NCI-H1417 treated with DMSO at 0.1 percent for 48 hours (cell line): ENCODE data around the gene MTMR3.

Experiments used
- DNase-seq: peaks from one replicate; lab custom pipeline; 2025; lab: John Stamatoyannopoulos, UW

MTMR3 gene

GRCh38 chr22:30004101-30004500 lies 121.1 kb downstream of the MTMR3 start:
- DNase-seq = no peak

- no peak for DNase-seq
These were observed 121.7 kb downstream of the MTMR3 start for GRCh38 chr22:30004694-30005093.

GRCh38 chr22:30005213-30005857 lies 122.4 kb downstream of the MTMR3 start:
- DNase-seq = peak; percentile 24

- no peak for DNase-seq
These were observed 124.4 kb downstream of the MTMR3 start for GRCh38 chr22:30007361-30007760.

GRCh38 chr22:30008401-30008800 lies 125.4 kb downstream of the MTMR3 start:
- no peak for DNase-seq

GRCh38 chr22:30009478-30009877 lies 126.5 kb downstream of the MTMR3 start:
- DNase-seq = no peak

GRCh38 chr22:30010789-30011405 lies 127.9 kb downstream of the MTMR3 start:
- no peak for DNase-seq

- no peak for DNase-seq
These were observed 130.2 kb downstream of the MTMR3 start for GRCh38 chr22:30013201-30013600.

GRCh38 chr22:30014244-30014643 lies 131.3 kb downstream of the MTMR3 start:
- no peak for DNase-seq

GRCh38 chr22:30015229-30015797 lies 132.3 kb downstream of the MTMR3 start:
- DNase-seq = no peak

- no peak for DNase-seq
These were observed 132.9 kb downstream of the MTMR3 start for GRCh38 chr22:30015846-30016245.

- DNase-seq = no peak
These were observed 133.6 kb downstream of the MTMR3 start for GRCh38 chr22:30016596-30016995.

GRCh38 chr22:30017375-30018223 lies 134.6 kb downstream of the MTMR3 start:
- DNase-seq = no peak

GRCh38 chr22:30020511-30020910 lies 137.5 kb downstream of the MTMR3 start:
- no peak for DNase-seq

- no peak for DNase-seq
These were observed 138.4 kb downstream of the MTMR3 start for GRCh38 chr22:30021338-30021737.

GRCh38 chr22:30021881-30022619 lies 139.1 kb downstream of the MTMR3 start:
- no peak for DNase-seq

GRCh38 chr22:30023099-30023660 lies 140.2 kb downstream of the MTMR3 start:
- DNase-seq = no peak

- no peak for DNase-seq
These were observed 141.3 kb downstream of the MTMR3 start for GRCh38 chr22:30024231-30024630.

GRCh38 chr22:30025221-30025620 lies 142.2 kb downstream of the MTMR3 start:
- no peak for DNase-seq

- DNase-seq = no peak
These were observed 143.8 kb downstream of the MTMR3 start for GRCh38 chr22:30026756-30027155.

GRCh38 chr22:30027169-30027568 lies 144.2 kb downstream of the MTMR3 start:
- no peak for DNase-seq

- DNase-seq = no peak
These were observed 144.8 kb downstream of the MTMR3 start for GRCh38 chr22:30027791-30028190.
